Upper lobe of right lung (tissue), 1 donor: ENCODE results near the gene EXT2. TPM values are rescaled to one million over a fixed set of nuclear protein-coding genes. Genes with fewer than 3 reads are reported as not detected.
A peak's percentile ranks its signal among the peaks of the same experiment; 100 is the strongest.

ENCODE experiments used
- ATAC-seq: fragments of 200-7000 bp; cut with Tn5 transposase; one replicate; pipeline ENCODE4 v1.9.1; 2020; ENCODE audit warnings: mild to moderate bottlenecking, moderate library complexity
- DNase-seq: peaks from one replicate; pipeline ENCODE4 v3.0.0-alpha.2; 2020
- H3K27ac ChIP-seq: fragments of 200-600 bp; one replicate; pipeline ENCODE4 v1.8.0; 2022
- H3K27me3 ChIP-seq: fragments of 200-600 bp; one replicate; pipeline ENCODE4 v1.8.0; 2022; ENCODE audit warnings: mild to moderate bottlenecking
- H3K36me3 ChIP-seq: fragments of 200-600 bp; one replicate; pipeline ENCODE4 v1.8.0; 2022
- H3K4me1 ChIP-seq: fragments of 200-600 bp; one replicate; pipeline ENCODE4 v1.8.0; 2022
- H3K4me3 ChIP-seq: fragments of 200-600 bp; one replicate; pipeline ENCODE4 v1.8.0; 2022; ENCODE audit warnings: mild to moderate bottlenecking
- H3K9me3 ChIP-seq: fragments of 200-600 bp; one replicate; pipeline ENCODE4 v1.8.0; 2022
- CTCF ChIP-seq: fragments of 200-600 bp; IDR thresholded peaks from one replicate; pipeline ENCODE4 v1.8.0; 2022; ENCODE audit warnings: antibody characterized with exemption
- intact Hi-C: fragments of 100-400 bp; cut with DNase I; formaldehyde crosslinking; loops from one replicate; pipeline ENCODE4 v1.11.0; 2022
- total RNA-seq: library from RNA; stranded (reverse); fragmentation: NEBNext Ultra II Directional; extraction: Animal tissue kit (Norgen Biotek cat#: 25700); gene quantifications from one replicate; pipeline ENCODE4 v1.2.1, GENCODE V29; 2021
- donor health status: DM: no; HTN: yes; CAD: no; lungs with severe emphysema.

Gene EXT2
- total RNA-seq, 1 donor from 2014 or later: 61.2 TPM

GRCh38 chr11:44268614-44269080, 173.2 kb downstream of the EXT2 start:
- Histone ChIP-seq H3K4me3 (no peak overlapping the region), H3K27ac (no peak overlapping the region), H3K36me3 (no peaks in the 10 kb centered on the region), H3K9me3 (no peaks in the 10 kb centered on the region), H3K4me1 (no peaks in the 10 kb centered on the region), H3K27me3 (no peaks in the 10 kb centered on the region)
- intact Hi-C loops: no loop called here
- DNase-seq (peak; percentile 34), ATAC-seq (no peak)
- no peak for TF ChIP-seq CTCF

GRCh38 chr11:44269369-44270351, 174.2 kb downstream of the EXT2 start:
- H3K4me3 ChIP-seq: no peak overlapping the region
- no peaks in the 10 kb centered on the region for H3K36me3 ChIP-seq
- no peak for ATAC-seq
- H3K4me1 ChIP-seq: no peaks in the 10 kb centered on the region
- TF ChIP-seq CTCF: no peak
- H3K27ac ChIP-seq: no peak overlapping the region
- H3K27me3 ChIP-seq: no peaks in the 10 kb centered on the region
- DNase-seq: peak; percentile 38
- intact Hi-C loops: no loop called here
- no peaks in the 10 kb centered on the region for H3K9me3 ChIP-seq

- ATAC-seq (no peak), DNase-seq (peak; percentile 51)
- no peak overlapping the region for H3K27ac ChIP-seq
- no peak for TF ChIP-seq CTCF
- no peaks in the 10 kb centered on the region for H3K4me1 ChIP-seq
- H3K27me3 ChIP-seq: no peaks in the 10 kb centered on the region
- intact Hi-C loops: no loop called here
- H3K4me3 ChIP-seq: no peak overlapping the region
- H3K9me3 ChIP-seq: no peaks in the 10 kb centered on the region
- H3K36me3 ChIP-seq: no peaks in the 10 kb centered on the region
These were observed 175.2 kb downstream of the EXT2 start for GRCh38 chr11:44270403-44271273.

- intact Hi-C loops: no loop called here
- Histone ChIP-seq H3K27me3 (no peaks in the 10 kb centered on the region), H3K9me3 (no peaks in the 10 kb centered on the region), H3K36me3 (no peaks in the 10 kb centered on the region), H3K27ac (no peak overlapping the region), H3K4me1 (no peaks in the 10 kb centered on the region), H3K4me3 (no peak overlapping the region)
- ATAC-seq: no peak
- no peak for TF ChIP-seq CTCF
- no peak for DNase-seq
These were observed 175.8 kb downstream of the EXT2 start for GRCh38 chr11:44271286-44271685.

- Histone ChIP-seq H3K9me3 (no peaks in the 10 kb centered on the region), H3K27me3 (no peaks in the 10 kb centered on the region), H3K4me3 (no peak overlapping the region), H3K27ac (no peak overlapping the region), H3K36me3 (no peaks in the 10 kb centered on the region), H3K4me1 (no peaks in the 10 kb centered on the region)
- no peak for DNase-seq
- TF ChIP-seq CTCF: no peak
- ATAC-seq: no peak
- intact Hi-C loops: no loop called here
These were observed 178.9 kb downstream of the EXT2 start for GRCh38 chr11:44274404-44274803.
